A549 (cell line): ENCODE results near the gene UBAP1. TPM values are rescaled to one million over a fixed set of nuclear protein-coding genes. Genes with fewer than 3 reads are reported as not detected.

Experiments
- ATAC-seq, 2 experiments: fragments of 200-7000 bp in 1 of 2; fragments of >200 bp in 1 of 2; cut with Nextera tagmentation in 1 of 2; cut with Tn5 transposase in 1 of 2; 3 replicates each; pipeline versions ENCODE4 v1.8.0 to v1.9.1; 2018 to 2020; ENCODE audit warnings: mild to moderate bottlenecking in 1 of 2, moderate library complexity in 1 of 2
- CTCF ChIA-PET: fragments of 300-600 bp; sonication (Branson Sonifier 250); formaldehyde crosslinking; extraction: SDS; loops from one replicate; lab custom pipeline; 2021; ENCODE audit warnings: antibody characterized with exemption, inconsistent platforms; lab: Yijun Ruan, JAX
- POLR2A ChIA-PET: fragments of 350-600 bp; formaldehyde crosslinking; extraction: SDS; loops from one replicate; lab custom pipeline; 2021; ENCODE audit warnings: antibody characterized with exemption, inconsistent platforms; lab: Yijun Ruan, JAX
- DNase-seq, 2 experiments: peaks; one replicate each; pipeline versions ENCODE4 v3.0.0 to v3.0.0-alpha.2; 2011 to 2016; ENCODE audit warnings: low read depth in 1 of 2, low spot score in 1 of 2
- FAIRE-seq: peaks from 2 replicates; lab custom pipeline; 2011; peaks lifted over from hg19 to GRCh38; lab: Jason Lieb, UNC
- H3K27ac ChIP-seq, 2 experiments: fragments of >200 bp; sonication (Bioruptor Twin); formaldehyde crosslinking; 3 replicates each; pipeline ENCODE4 v1.5.1; 2016 to 2017
- H3K4me1 ChIP-seq: fragments of >200 bp; sonication (Bioruptor Twin); formaldehyde crosslinking; 3 replicates; pipeline ENCODE4 v1.6.1; 2016
- H3K4me2 ChIP-seq: fragments of >200 bp; sonication (Bioruptor Twin); formaldehyde crosslinking; 3 replicates; pipeline ENCODE4 v1.6.1; 2016
- H3K4me3 ChIP-seq: fragments of >200 bp; sonication (Bioruptor Twin); formaldehyde crosslinking; 3 replicates; pipeline ENCODE4 v1.5.1; 2016
- H3K9me3 ChIP-seq: fragments of >200 bp; sonication (Bioruptor Twin); formaldehyde crosslinking; 3 replicates; pipeline ENCODE4 v1.6.1; 2016
- BHLHE40 ChIP-seq: IDR thresholded peaks from 2 replicates; pipeline ENCODE4 v1.6.1; 2012; ENCODE audit warnings: low read depth, low read length, inconsistent platforms
- CBX2 ChIP-seq: fragments of 200-600 bp; sonication (generic); IDR thresholded peaks from 2 replicates; pipeline ENCODE4 v1.6.1; 2016; ENCODE audit warnings: low read depth, mild to moderate bottlenecking, borderline replicate concordance
- CBX8 ChIP-seq: fragments of 200-600 bp; sonication (generic); IDR thresholded peaks from 2 replicates; pipeline ENCODE4 v1.6.1; 2016
- EHMT2 ChIP-seq: fragments of 200-600 bp; sonication (generic); IDR thresholded peaks from 2 replicates; pipeline ENCODE4 v1.6.1; 2016; ENCODE audit warnings: antibody characterized with exemption, low read depth, mild to moderate bottlenecking, moderate library complexity
- FOSB ChIP-seq: fragments of 250-450 bp; sonication (Bioruptor Pico); IDR thresholded peaks from 2 replicates; pipeline ENCODE4 v1.5.0; 2020; ENCODE audit warnings: mild to moderate bottlenecking, moderate library complexity
- FOXS1 ChIP-seq: fragments of 250-450 bp; sonication (Bioruptor Pico); IDR thresholded peaks from 2 replicates; pipeline ENCODE4 v1.5.0; 2020; ENCODE audit warnings: mild to moderate bottlenecking, moderate library complexity
- GATA3 ChIP-seq: IDR thresholded peaks from 2 replicates; pipeline ENCODE4 v1.6.1; 2012; ENCODE audit warnings: borderline replicate concordance
- HDAC2 ChIP-seq: fragments of 200-600 bp; sonication (generic); IDR thresholded peaks from 2 replicates; pipeline ENCODE4 v1.6.1; 2016
- HEYL ChIP-seq: fragments of 250-450 bp; sonication (Bioruptor Pico); IDR thresholded peaks from 2 replicates; pipeline ENCODE4 v1.8.0; 2021; ENCODE audit warnings: mild to moderate bottlenecking, moderate library complexity
- HOXB5 ChIP-seq: fragments of 250-450 bp; sonication (Bioruptor Pico); IDR thresholded peaks from 2 replicates; pipeline ENCODE4 v1.5.0; 2020; ENCODE audit warnings: mild to moderate bottlenecking, moderate library complexity
- KDM1A ChIP-seq: fragments of 200-600 bp; sonication (generic); IDR thresholded peaks from 2 replicates; pipeline ENCODE4 v1.6.1; 2016; ENCODE audit warnings: low read depth, mild to moderate bottlenecking
- KDM5A ChIP-seq: fragments of 200-600 bp; sonication (generic); IDR thresholded peaks from 2 replicates; pipeline ENCODE4 v1.6.1; 2016; ENCODE audit warnings: antibody characterized with exemption, mild to moderate bottlenecking
- MAFK ChIP-seq: fragments of 450-650 bp; IDR thresholded peaks from 2 replicates; pipeline ENCODE4 v1.6.1; 2014; ENCODE audit not compliant: partially characterized antibody
- MAX ChIP-seq: IDR thresholded peaks from 2 replicates; pipeline ENCODE4 v1.6.1; 2012
- MAZ ChIP-seq: fragments of 150-350 bp; IDR thresholded peaks from 2 replicates; pipeline ENCODE4 v1.6.1; 2014; ENCODE audit warnings: antibody characterized with exemption, low read depth, low read length, borderline replicate concordance
- MYC ChIP-seq: IDR thresholded peaks from 2 replicates; pipeline ENCODE4 v1.6.1; 2012; ENCODE audit warnings: mild to moderate bottlenecking, inconsistent platforms, low read length, improper control_type of control experiment, borderline replicate concordance
- NFE2L2 ChIP-seq: fragments of 150-350 bp; conservative IDR thresholded peaks from 2 replicates; pipeline ENCODE4 v1.6.1; 2014; ENCODE audit warnings: low read length
- PHF8 ChIP-seq: fragments of 200-600 bp; sonication (generic); IDR thresholded peaks from 2 replicates; pipeline ENCODE4 v1.6.1; 2016; ENCODE audit warnings: low read depth, mild to moderate bottlenecking, antibody characterized with exemption, moderate library complexity, borderline replicate concordance
- RFX5 ChIP-seq: fragments of 450-650 bp; IDR thresholded peaks from 2 replicates; pipeline ENCODE4 v1.7.1; 2014; ENCODE audit warnings: antibody characterized with exemption, mild to moderate bottlenecking, moderate library complexity
- SREBF2 ChIP-seq: fragments of 450-650 bp; IDR thresholded peaks from 2 replicates; pipeline ENCODE4 v1.6.1; 2014; ENCODE audit warnings: mild to moderate bottlenecking, moderate library complexity
- TFCP2L1 ChIP-seq: fragments of 250-450 bp; sonication (Bioruptor Pico); IDR thresholded peaks from 2 replicates; pipeline ENCODE4 v1.5.0; 2021; ENCODE audit warnings: mild to moderate bottlenecking
- ZC3H11A ChIP-seq: fragments of 450-650 bp; IDR thresholded peaks from 2 replicates; pipeline ENCODE4 v1.6.1; 2014; ENCODE audit warnings: antibody characterized with exemption, mild to moderate bottlenecking
- ZFP36 ChIP-seq: fragments of 450-650 bp; IDR thresholded peaks from 2 replicates; pipeline ENCODE4 v1.6.1; 2014; ENCODE audit warnings: borderline replicate concordance; ENCODE audit not compliant: partially characterized antibody
- ZNF302 ChIP-seq: fragments of 250-450 bp; sonication (Bioruptor Pico); IDR thresholded peaks from 2 replicates; pipeline ENCODE4 v1.9.0; 2021; ENCODE audit warnings: inconsistent platforms, mild to moderate bottlenecking, moderate library complexity
- WGBS: methylation state at CpG from one replicate; pipeline ENCODE4 v1.1.6; 2017; ENCODE audit errors: missing lambda C conversion rate; 5-methylcytosine and 5-hydroxymethylcytosine counted together
- polyA plus RNA-seq, 4 experiments: library from polyadenylated mRNA; depleted of rRNA in 3 of 4; stranded (reverse); fragments of >200 nt; fragmentation: RNase III in 1 of 4; extraction: RNeasy Plus Mini Kit Qiagen cat#74134 plus additional on column Dnase treatment in 1 of 4; gene quantifications; 2 replicates in 3 of 4; 3 replicates in 1 of 4; pipeline ENCODE4 v1.2.3, GENCODE V29; 2011 to 2017
- TF ChIP-seq, protein P1 (sequence below): fragments of >200 bp; sonication (Bioruptor Twin); formaldehyde crosslinking; IDR thresholded peaks from 2 replicates; pipeline ENCODE4 v1.6.1; 2016
- TF ChIP-seq, protein P2 (sequence below): fragments of >200 bp; sonication (Bioruptor Twin); formaldehyde crosslinking; IDR thresholded peaks from 3 replicates; pipeline ENCODE4 v1.6.1; 2016
- TF ChIP-seq, protein P3 (sequence below): fragments of 200-600 bp; sonication (generic); IDR thresholded peaks from 2 replicates; pipeline ENCODE4 v1.6.1; 2016; ENCODE audit warnings: antibody characterized with exemption, mild to moderate bottlenecking, moderate library complexity
- TF ChIP-seq, protein P4 (sequence below): IDR thresholded peaks from 2 replicates; pipeline ENCODE4 v1.6.1; 2012; ENCODE audit warnings: low read depth, borderline replicate concordance
- TF ChIP-seq, protein P5 (sequence below): IDR thresholded peaks from 2 replicates; pipeline ENCODE4 v1.6.1; 2012
- TF ChIP-seq, protein P6 (sequence below): fragments of 250-450 bp; sonication (Bioruptor Pico); IDR thresholded peaks from 2 replicates; pipeline ENCODE4 v1.5.0; 2020; ENCODE audit warnings: low read depth, mild to moderate bottlenecking, moderate library complexity

The UBAP1 gene
- polyA plus RNA-seq, 2 of the 4 experiments (the other 2 are of a cell fraction): 38.5 to 73.1 TPM

- H3K4me2 ChIP-seq: no peak overlapping the region
- no peak overlapping the region for H3K4me3 ChIP-seq
- 56% methylated on average over 1 of the region's 1 CpG for WGBS
- H3K4me1 ChIP-seq: no peaks in the 10 kb centered on the region
- POLR2A ChIA-PET: no interaction called here
- CTCF ChIA-PET: interaction anchor here (0.8 to 13.2 kb wide), 3 partner anchors 11 to 65 kb away, joined by 3 to 123 read pairs (median 4); no protein-coding TSS in a partner anchor
- no peak for FAIRE-seq
- DNase-seq: no peak
- H3K9me3 ChIP-seq: no peaks in the 10 kb centered on the region
- TF ChIP-seq CBX8 (no peak), FOXS1 (no peak), FOSB (no peak), GATA3 (no peak), PHF8 (no peak), ZC3H11A (no peak), MAFK (no peak), ZFP36 (no peak), HDAC2 (no peak), KDM1A (no peak), TFCP2L1 (CRISPR knock-in tag) (no peak), KDM5A (no peak), HEYL (CRISPR knock-in tag) (no peak), MAX (no peak), SREBF2 (no peak), CBX2 (no peak)
- TF ChIP-seq, protein P1, sequence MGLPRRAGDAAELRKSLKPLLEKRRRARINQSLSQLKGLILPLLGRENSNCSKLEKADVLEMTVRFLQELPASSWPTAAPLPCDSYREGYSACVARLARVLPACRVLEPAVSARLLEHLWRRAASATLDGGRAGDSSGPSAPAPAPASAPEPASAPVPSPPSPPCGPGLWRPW: no peak
- TF ChIP-seq, protein P2, sequence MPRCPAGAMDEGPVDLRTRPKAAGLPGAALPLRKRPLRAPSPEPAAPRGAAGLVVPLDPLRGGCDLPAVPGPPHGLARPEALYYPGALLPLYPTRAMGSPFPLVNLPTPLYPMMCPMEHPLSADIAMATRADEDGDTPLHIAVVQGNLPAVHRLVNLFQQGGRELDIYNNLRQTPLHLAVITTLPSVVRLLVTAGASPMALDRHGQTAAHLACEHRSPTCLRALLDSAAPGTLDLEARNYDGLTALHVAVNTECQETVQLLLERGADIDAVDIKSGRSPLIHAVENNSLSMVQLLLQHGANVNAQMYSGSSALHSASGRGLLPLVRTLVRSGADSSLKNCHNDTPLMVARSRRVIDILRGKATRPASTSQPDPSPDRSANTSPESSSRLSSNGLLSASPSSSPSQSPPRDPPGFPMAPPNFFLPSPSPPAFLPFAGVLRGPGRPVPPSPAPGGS: no peak
- TF ChIP-seq, protein P3, sequence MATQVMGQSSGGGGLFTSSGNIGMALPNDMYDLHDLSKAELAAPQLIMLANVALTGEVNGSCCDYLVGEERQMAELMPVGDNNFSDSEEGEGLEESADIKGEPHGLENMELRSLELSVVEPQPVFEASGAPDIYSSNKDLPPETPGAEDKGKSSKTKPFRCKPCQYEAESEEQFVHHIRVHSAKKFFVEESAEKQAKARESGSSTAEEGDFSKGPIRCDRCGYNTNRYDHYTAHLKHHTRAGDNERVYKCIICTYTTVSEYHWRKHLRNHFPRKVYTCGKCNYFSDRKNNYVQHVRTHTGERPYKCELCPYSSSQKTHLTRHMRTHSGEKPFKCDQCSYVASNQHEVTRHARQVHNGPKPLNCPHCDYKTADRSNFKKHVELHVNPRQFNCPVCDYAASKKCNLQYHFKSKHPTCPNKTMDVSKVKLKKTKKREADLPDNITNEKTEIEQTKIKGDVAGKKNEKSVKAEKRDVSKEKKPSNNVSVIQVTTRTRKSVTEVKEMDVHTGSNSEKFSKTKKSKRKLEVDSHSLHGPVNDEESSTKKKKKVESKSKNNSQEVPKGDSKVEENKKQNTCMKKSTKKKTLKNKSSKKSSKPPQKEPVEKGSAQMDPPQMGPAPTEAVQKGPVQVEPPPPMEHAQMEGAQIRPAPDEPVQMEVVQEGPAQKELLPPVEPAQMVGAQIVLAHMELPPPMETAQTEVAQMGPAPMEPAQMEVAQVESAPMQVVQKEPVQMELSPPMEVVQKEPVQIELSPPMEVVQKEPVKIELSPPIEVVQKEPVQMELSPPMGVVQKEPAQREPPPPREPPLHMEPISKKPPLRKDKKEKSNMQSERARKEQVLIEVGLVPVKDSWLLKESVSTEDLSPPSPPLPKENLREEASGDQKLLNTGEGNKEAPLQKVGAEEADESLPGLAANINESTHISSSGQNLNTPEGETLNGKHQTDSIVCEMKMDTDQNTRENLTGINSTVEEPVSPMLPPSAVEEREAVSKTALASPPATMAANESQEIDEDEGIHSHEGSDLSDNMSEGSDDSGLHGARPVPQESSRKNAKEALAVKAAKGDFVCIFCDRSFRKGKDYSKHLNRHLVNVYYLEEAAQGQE: no peak
- TF ChIP-seq, protein P4, sequence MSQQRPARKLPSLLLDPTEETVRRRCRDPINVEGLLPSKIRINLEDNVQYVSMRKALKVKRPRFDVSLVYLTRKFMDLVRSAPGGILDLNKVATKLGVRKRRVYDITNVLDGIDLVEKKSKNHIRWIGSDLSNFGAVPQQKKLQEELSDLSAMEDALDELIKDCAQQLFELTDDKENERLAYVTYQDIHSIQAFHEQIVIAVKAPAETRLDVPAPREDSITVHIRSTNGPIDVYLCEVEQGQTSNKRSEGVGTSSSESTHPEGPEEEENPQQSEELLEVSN: no peak
- no peak overlapping the region for H3K27ac ChIP-seq
- no peak for ATAC-seq
These were observed 88.8 kb downstream of the UBAP1 start for GRCh38 chr9:34267660-34268059.

- POLR2A ChIA-PET: no interaction called here
- no peak overlapping the region for H3K4me3 ChIP-seq
- 92% methylated on average over 5 of the region's 5 CpGs for WGBS
- ATAC-seq: no peak
- CTCF ChIA-PET: interaction anchor here (13.2 kb wide), 1 partner anchor 17 kb away, joined by 123 read pairs; no protein-coding TSS in a partner anchor
- DNase-seq: no peak
- H3K4me1 ChIP-seq: no peaks in the 10 kb centered on the region
- H3K4me2 ChIP-seq: no peak overlapping the region
- no peak for FAIRE-seq
- no peak overlapping the region for H3K27ac ChIP-seq
- no peaks in the 10 kb centered on the region for H3K9me3 ChIP-seq
- TF ChIP-seq HOXB5 (no peak), EHMT2 (no peak), RFX5 (no peak), ZNF302 (CRISPR knock-in tag) (no peak), GATA3 (no peak), BHLHE40 (no peak), NFE2L2 (no peak), MYC (no peak), MAZ (no peak)
- TF ChIP-seq, protein P2: no peak
- TF ChIP-seq, protein P5, sequence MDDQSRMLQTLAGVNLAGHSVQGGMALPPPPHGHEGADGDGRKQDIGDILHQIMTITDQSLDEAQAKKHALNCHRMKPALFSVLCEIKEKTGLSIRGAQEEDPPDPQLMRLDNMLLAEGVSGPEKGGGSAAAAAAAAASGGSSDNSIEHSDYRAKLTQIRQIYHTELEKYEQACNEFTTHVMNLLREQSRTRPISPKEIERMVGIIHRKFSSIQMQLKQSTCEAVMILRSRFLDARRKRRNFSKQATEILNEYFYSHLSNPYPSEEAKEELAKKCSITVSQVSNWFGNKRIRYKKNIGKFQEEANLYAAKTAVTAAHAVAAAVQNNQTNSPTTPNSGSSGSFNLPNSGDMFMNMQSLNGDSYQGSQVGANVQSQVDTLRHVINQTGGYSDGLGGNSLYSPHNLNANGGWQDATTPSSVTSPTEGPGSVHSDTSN: no peak
- TF ChIP-seq, protein P6, sequence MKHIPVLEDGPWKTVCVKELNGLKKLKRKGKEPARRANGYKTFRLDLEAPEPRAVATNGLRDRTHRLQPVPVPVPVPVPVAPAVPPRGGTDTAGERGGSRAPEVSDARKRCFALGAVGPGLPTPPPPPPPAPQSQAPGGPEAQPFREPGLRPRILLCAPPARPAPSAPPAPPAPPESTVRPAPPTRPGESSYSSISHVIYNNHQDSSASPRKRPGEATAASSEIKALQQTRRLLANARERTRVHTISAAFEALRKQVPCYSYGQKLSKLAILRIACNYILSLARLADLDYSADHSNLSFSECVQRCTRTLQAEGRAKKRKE (CRISPR knock-in tag): no peak
These were observed 92.6 kb downstream of the UBAP1 start for GRCh38 chr9:34271265-34272006.
